Peyer's patch (tissue), 4 donors: ENCODE results near the gene ABLIM1. TPM values are rescaled to one million over a fixed set of nuclear protein-coding genes. Genes with fewer than 3 reads are reported as not detected.

Experiments used
- DNase-seq, 3 donors: peaks; one replicate each; pipeline ENCODE4 v3.0.0-alpha.2; 2017 to 2019
- H3K27ac ChIP-seq, 4 donors: fragments of 200-600 bp; sonication (generic); one replicate each; pipeline ENCODE4 v1.5.1; 2016 to 2019
- H3K27me3 ChIP-seq, 2 donors: fragments of 200-600 bp; sonication (generic); one replicate each; pipeline ENCODE4 v1.5.1; 2019
- H3K36me3 ChIP-seq, 3 donors: fragments of 200-600 bp; sonication (generic); one replicate each; pipeline ENCODE4 v1.5.1; 2016 to 2019
- H3K4me1 ChIP-seq, 4 donors: fragments of 200-600 bp; sonication (generic); one replicate each; pipeline ENCODE4 v1.5.1; 2016 to 2019
- H3K4me3 ChIP-seq, 4 donors: fragments of 200-600 bp; sonication (generic); 1 replicate in 3 of 4; 2 replicates in 1 of 4; pipeline ENCODE4 v1.5.1; 2016 to 2019; ENCODE audit warnings: mild to moderate bottlenecking in 1 of 4
- H3K9me3 ChIP-seq, 4 donors: fragments of 200-600 bp; sonication (generic); one replicate each; pipeline ENCODE4 v1.5.1; 2016 to 2019; ENCODE audit warnings: mild to moderate bottlenecking in 1 of 4
- CTCF ChIP-seq, 6 experiments: fragments of 450-650 bp in 4 of 6; fragments of 200-600 bp in 2 of 6; sonication (generic) in 1 of 6; IDR thresholded peaks; one replicate each; pipeline ENCODE4 v1.5.1; 2017 to 2019; ENCODE audit warnings: antibody characterized with exemption in 6 of 6, mild to moderate bottlenecking in 3 of 6, moderate library complexity in 1 of 6
- POLR2A ChIP-seq, 2 donors: fragments of 450-650 bp; IDR thresholded peaks; one replicate each; pipeline ENCODE4 v1.5.1; 2017; ENCODE audit warnings: antibody characterized with exemption in 2 of 2, mild to moderate bottlenecking in 2 of 2, moderate library complexity in 2 of 2
- total RNA-seq, 4 donors: library from RNA; depleted of rRNA; stranded (reverse); fragments of >200 nt; gene quantifications; one replicate each; pipeline ENCODE4 v1.1.0, GENCODE V29; 2016

ABLIM1 gene
- total RNA-seq, 4 donors from 2014 or later: 91.6 to 145 (median 121) TPM

GRCh38 chr10:114590993-114591392, 67.1 kb downstream of the ABLIM1 start:
- TF ChIP-seq CTCF (IDR thresholded peaks at IDR 0.05) (no peak), POLR2A (IDR thresholded peaks at IDR 0.05) (no peak)
- Histone ChIP-seq H3K27me3 (no peaks in the 10 kb centered on the region), H3K9me3 (no peaks in the 10 kb centered on the region), H3K36me3 (no peaks in the 10 kb centered on the region), H3K4me3 (no peak overlapping the region), H3K27ac (no peak overlapping the region), H3K4me1 (no peaks in the 10 kb centered on the region)
- DNase-seq: no peak

- Histone ChIP-seq H3K36me3 (no peaks in the 10 kb centered on the region), H3K27me3 (no peaks in the 10 kb centered on the region), H3K9me3 (no peaks in the 10 kb centered on the region), H3K4me3 (no peak overlapping the region), H3K27ac (no peak overlapping the region), H3K4me1 (no peaks in the 10 kb centered on the region)
- TF ChIP-seq CTCF (IDR thresholded peaks at IDR 0.05) (no peak), POLR2A (IDR thresholded peaks at IDR 0.05) (no peak)
- DNase-seq: no peak
Measured at GRCh38 chr10:114584419-114584818, 73.7 kb downstream of the ABLIM1 start.

GRCh38 chr10:114581071-114581470, 77.0 kb downstream of the ABLIM1 start:
- DNase-seq: no peak
- Histone ChIP-seq H3K27ac (no peak overlapping the region), H3K36me3 (no peaks in the 10 kb centered on the region), H3K4me1 (no peaks in the 10 kb centered on the region), H3K9me3 (no peaks in the 10 kb centered on the region), H3K4me3 (no peak overlapping the region), H3K27me3 (no peaks in the 10 kb centered on the region)
- TF ChIP-seq POLR2A (IDR thresholded peaks at IDR 0.05) (no peak), CTCF (IDR thresholded peaks at IDR 0.05) (no peak)

DNA sequence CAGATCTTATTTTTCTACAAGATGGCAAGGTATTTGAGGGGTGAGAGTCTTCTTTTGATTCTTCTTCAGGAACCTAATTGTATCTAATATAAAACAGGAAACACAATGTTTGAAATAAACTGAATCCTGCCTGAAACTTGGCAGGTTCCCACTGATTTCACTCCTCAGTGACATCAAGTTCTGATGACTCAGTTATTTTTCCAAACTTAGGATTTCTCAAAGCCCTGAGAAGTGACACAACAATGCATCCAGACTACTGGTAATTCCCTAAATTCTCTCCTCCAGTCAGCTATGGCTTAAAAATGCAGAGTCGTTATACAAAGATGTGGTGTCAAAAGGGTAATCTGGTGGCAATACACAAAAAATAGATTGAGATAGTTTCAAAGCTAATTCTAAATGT, 80.9 kb downstream of the ABLIM1 start:
- H3K27me3 ChIP-seq: no peaks in the 10 kb centered on the region
- no peak overlapping the region for H3K27ac ChIP-seq
- H3K4me1 ChIP-seq: no peaks in the 10 kb centered on the region
- H3K36me3 ChIP-seq: no peaks in the 10 kb centered on the region
- TF ChIP-seq POLR2A (IDR thresholded peaks at IDR 0.05) (no peak), CTCF (IDR thresholded peaks at IDR 0.05) (no peak)
- H3K4me3 ChIP-seq: no peak overlapping the region
- DNase-seq: no peak
- H3K9me3 ChIP-seq: no peaks in the 10 kb centered on the region

DNA sequence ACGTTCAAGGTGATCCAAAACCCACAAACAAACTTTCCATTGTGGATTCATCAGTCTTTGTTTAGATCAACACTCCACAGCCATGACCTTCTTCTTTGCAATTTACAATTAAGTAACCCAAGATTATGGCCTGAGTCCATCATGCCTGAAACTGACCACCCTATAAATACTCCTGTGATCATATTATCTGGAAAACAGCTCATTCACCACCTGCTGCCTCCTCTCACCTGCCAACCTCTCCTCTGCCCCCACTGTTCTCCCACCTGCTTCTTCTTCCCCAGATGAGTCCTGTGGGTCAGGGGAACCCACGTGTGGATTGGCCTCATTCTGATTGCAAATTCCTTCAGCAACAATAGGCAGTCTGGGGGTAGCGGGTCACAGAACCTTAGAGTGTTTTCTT, 81.4 kb downstream of the ABLIM1 start:
- Histone ChIP-seq H3K27ac (no peak overlapping the region), H3K4me1 (no peaks in the 10 kb centered on the region), H3K9me3 (no peaks in the 10 kb centered on the region), H3K27me3 (no peaks in the 10 kb centered on the region), H3K36me3 (no peaks in the 10 kb centered on the region), H3K4me3 (no peak overlapping the region)
- DNase-seq: no peak
- no peak for TF ChIP-seq POLR2A (IDR thresholded peaks at IDR 0.05)
- TF ChIP-seq CTCF (IDR thresholded peaks at IDR 0.05): no peak

DNA sequence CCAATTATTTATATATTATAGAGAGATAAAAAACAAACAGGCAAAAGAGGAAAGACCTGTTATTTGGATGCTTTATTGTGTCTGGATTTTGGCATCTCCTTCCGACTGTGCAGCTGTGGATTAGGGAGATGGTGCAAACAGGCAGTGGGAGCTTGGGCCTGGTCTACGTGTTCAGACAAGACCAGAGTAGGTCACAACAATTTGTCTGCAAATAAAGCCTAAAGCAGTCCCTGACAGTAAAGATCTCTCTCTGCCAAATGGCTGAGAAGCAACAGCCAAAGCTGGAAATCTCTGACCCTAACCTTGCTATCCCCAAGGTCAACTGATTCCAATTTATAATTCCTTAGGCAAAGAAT, 82.0 kb downstream of the ABLIM1 start:
- Histone ChIP-seq H3K27me3 (no peaks in the 10 kb centered on the region), H3K36me3 (no peaks in the 10 kb centered on the region), H3K27ac (no peak overlapping the region), H3K4me1 (no peaks in the 10 kb centered on the region), H3K9me3 (no peaks in the 10 kb centered on the region), H3K4me3 (no peak overlapping the region)
- no peak for TF ChIP-seq CTCF (IDR thresholded peaks at IDR 0.05)
- TF ChIP-seq POLR2A (IDR thresholded peaks at IDR 0.05): no peak
- no peak for DNase-seq
